SU-DHL-6 (cell line): ENCODE results near the gene COQ5.

Source experiments
- H2AFZ ChIP-seq: fragments of 200-600 bp; sonication (generic); 2 replicates; pipeline ENCODE4 v1.6.1; 2014; ENCODE audit warnings: low read depth, mild to moderate bottlenecking, moderate library complexity, mixed read lengths, antibody characterized with exemption, low read length; ENCODE audit not compliant: severe bottlenecking
- H3F3A ChIP-seq: fragments of 200-600 bp; shearing (Covaris generic); 2 replicates; pipeline ENCODE4 v1.6.0; 2016; ENCODE audit warnings: antibody characterized with exemption, mild to moderate bottlenecking; ENCODE audit not compliant: insufficient read depth
- H3K27ac ChIP-seq: fragments of 200-600 bp; sonication (generic); 2 replicates; pipeline ENCODE4 v1.5.1; 2016; ENCODE audit warnings: low read depth, mild to moderate bottlenecking, low read length, moderate library complexity, mixed read lengths
- H3K27me3 ChIP-seq: fragments of 200-600 bp; sonication (generic), shearing (Covaris generic); 2 replicates; pipeline ENCODE4 v1.6.0; 2014; ENCODE audit warnings: mild to moderate bottlenecking, low read length
- H3K36me3 ChIP-seq: fragments of 200-600 bp; sonication (generic); 2 replicates; pipeline ENCODE4 v1.6.1; 2014; ENCODE audit warnings: mild to moderate bottlenecking, low read length, mixed read lengths
- H3K4me2 ChIP-seq: fragments of 300-600, 200-600 bp; shearing (Covaris generic), sonication (generic); 2 replicates; pipeline ENCODE4 v1.6.0; 2014; ENCODE audit warnings: low read length, low read depth, mild to moderate bottlenecking; ENCODE audit not compliant: poor library complexity, severe bottlenecking
- H3K4me3 ChIP-seq: fragments of 200-600 bp; sonication (generic); 2 replicates; pipeline ENCODE4 v1.5.1; 2014; ENCODE audit warnings: antibody characterized with exemption, low read length, mild to moderate bottlenecking, mixed read lengths; ENCODE audit not compliant: insufficient read depth, poor library complexity, severe bottlenecking
- H3K79me2 ChIP-seq: fragments of 200-600 bp; sonication (generic); 2 replicates; pipeline ENCODE4 v1.6.1; 2014; ENCODE audit warnings: mild to moderate bottlenecking, low read length, moderate library complexity; ENCODE audit not compliant: insufficient read depth
- H3K9ac ChIP-seq: fragments of 200-600 bp; sonication (generic); 2 replicates; pipeline ENCODE4 v1.7.0; 2014; ENCODE audit warnings: mild to moderate bottlenecking, low read length
- H3K9me2 ChIP-seq: fragments of 200-600 bp; sonication (generic); replicated peaks from 2 replicates; pipeline ENCODE4 v1.6.1; 2014; ENCODE audit warnings: low read length; ENCODE audit not compliant: insufficient read depth
- H3K9me3 ChIP-seq: fragments of 200-600 bp; sonication (generic); 2 replicates; pipeline ENCODE4 v1.6.1; 2014; ENCODE audit warnings: low read length, mixed read lengths; ENCODE audit not compliant: insufficient read depth
- H4K20me1 ChIP-seq: fragments of 200-600 bp; sonication (generic); 2 replicates; pipeline ENCODE4 v1.6.1; 2014; ENCODE audit warnings: low read depth, mild to moderate bottlenecking, antibody characterized with exemption, low read length, moderate library complexity, mixed read lengths
- EZH2phosphoT487 ChIP-seq: fragments of 200-600 bp; sonication (generic), shearing (Covaris generic); conservative IDR thresholded peaks from 2 replicates; pipeline ENCODE4 v1.6.1; 2018; ENCODE audit warnings: mild to moderate bottlenecking, antibody characterized with exemption, low read length, moderate library complexity, mixed read lengths
- TF ChIP-seq, protein P1 (sequence below): fragments of 200-600 bp; sonication (generic); IDR thresholded peaks from one replicate; pipeline ENCODE4 v1.5.1; 2017; ENCODE audit warnings: antibody characterized with exemption, mild to moderate bottlenecking, low read length, moderate library complexity; ENCODE audit not compliant: insufficient read depth, poor library complexity, severe bottlenecking

Gene COQ5

DNA sequence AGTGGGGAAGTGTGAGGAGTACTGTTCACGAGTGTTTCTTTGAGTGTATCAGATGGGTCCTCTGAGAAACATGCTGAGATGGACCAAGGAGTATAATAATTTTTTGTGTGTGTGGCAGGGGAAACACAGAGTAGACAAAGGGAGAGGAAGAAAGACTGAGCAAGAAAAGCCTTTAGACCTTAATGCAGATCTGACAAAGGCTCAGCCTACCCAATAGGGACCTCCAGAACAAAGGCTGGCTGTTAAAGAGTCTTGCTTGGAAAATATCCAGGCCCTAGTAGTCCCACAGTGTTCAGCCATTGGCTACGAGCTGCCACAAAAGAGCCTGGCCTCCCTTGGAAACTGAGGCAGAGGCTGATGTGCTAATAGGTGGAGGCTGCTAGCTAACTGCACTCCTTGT is 13.5 kb downstream of the COQ5 start:
- TF ChIP-seq, protein P1, sequence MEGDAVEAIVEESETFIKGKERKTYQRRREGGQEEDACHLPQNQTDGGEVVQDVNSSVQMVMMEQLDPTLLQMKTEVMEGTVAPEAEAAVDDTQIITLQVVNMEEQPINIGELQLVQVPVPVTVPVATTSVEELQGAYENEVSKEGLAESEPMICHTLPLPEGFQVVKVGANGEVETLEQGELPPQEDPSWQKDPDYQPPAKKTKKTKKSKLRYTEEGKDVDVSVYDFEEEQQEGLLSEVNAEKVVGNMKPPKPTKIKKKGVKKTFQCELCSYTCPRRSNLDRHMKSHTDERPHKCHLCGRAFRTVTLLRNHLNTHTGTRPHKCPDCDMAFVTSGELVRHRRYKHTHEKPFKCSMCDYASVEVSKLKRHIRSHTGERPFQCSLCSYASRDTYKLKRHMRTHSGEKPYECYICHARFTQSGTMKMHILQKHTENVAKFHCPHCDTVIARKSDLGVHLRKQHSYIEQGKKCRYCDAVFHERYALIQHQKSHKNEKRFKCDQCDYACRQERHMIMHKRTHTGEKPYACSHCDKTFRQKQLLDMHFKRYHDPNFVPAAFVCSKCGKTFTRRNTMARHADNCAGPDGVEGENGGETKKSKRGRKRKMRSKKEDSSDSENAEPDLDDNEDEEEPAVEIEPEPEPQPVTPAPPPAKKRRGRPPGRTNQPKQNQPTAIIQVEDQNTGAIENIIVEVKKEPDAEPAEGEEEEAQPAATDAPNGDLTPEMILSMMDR, result no peak
- TF ChIP-seq EZH2phosphoT487, result no peak
- Histone ChIP-seq H2AFZ (no peak overlapping the region), H3K27me3 (no peaks in the 10 kb centered on the region), H3K4me2 (no peak overlapping the region), H3K9me3 (no peaks in the 10 kb centered on the region), H3K9ac (no peak overlapping the region), H3K36me3 (no peaks in the 10 kb centered on the region), H3K4me3 (no peak overlapping the region), H3K79me2 (no peaks in the 10 kb centered on the region), H3K9me2 (no peaks in the 10 kb centered on the region), H3K27ac (no peak overlapping the region), H4K20me1 (no peaks in the 10 kb centered on the region), H3F3A (no peaks in the 10 kb centered on the region)

GRCh38 chr12:120514002-120514401 is 15.0 kb downstream of the COQ5 start:
- no peak overlapping the region for H3K9ac ChIP-seq
- H3K36me3 ChIP-seq, result no peaks in the 10 kb centered on the region
- H2AFZ ChIP-seq, result no peak overlapping the region
- H3K4me2 ChIP-seq, result no peak overlapping the region
- H3K27me3 ChIP-seq, result no peaks in the 10 kb centered on the region
- H3K79me2 ChIP-seq, result no peaks in the 10 kb centered on the region
- no peaks in the 10 kb centered on the region for H3K9me3 ChIP-seq
- H3K4me3 ChIP-seq, result no peak overlapping the region
- no peaks in the 10 kb centered on the region for H3F3A ChIP-seq
- H3K27ac ChIP-seq, result no peak overlapping the region
- TF ChIP-seq, protein P1, result no peak
- TF ChIP-seq EZH2phosphoT487, result no peak
- no peaks in the 10 kb centered on the region for H4K20me1 ChIP-seq
- H3K9me2 ChIP-seq, result no peaks in the 10 kb centered on the region

GRCh38 chr12:120508537-120508936 is 20.4 kb downstream of the COQ5 start:
- Histone ChIP-seq H3K9me3 (no peaks in the 10 kb centered on the region), H3K79me2 (no peaks in the 10 kb centered on the region), H3K4me2 (no peak overlapping the region), H4K20me1 (no peaks in the 10 kb centered on the region), H3K36me3 (peaks cover 6% of the 10 kb centered on the region; the same call in 1 of the 2 replicates), H3K27me3 (no peaks in the 10 kb centered on the region), H2AFZ (no peak overlapping the region), H3K4me3 (no peak overlapping the region), H3F3A (peaks cover 4% of the 10 kb centered on the region; the same call in 1 of the 2 replicates), H3K9me2 (no peaks in the 10 kb centered on the region), H3K9ac (no peak overlapping the region), H3K27ac (no peak overlapping the region)
- TF ChIP-seq, protein P1, result no peak
- no peak for TF ChIP-seq EZH2phosphoT487
